ENCODE data around the gene CCNF. TPM values are rescaled to one million over a fixed set of nuclear protein-coding genes. Genes with fewer than 3 reads are reported as not detected.

CCNF gene
- total RNA-seq, 1 donor from 2014 or later, result 10.8 TPM

- DNase-seq, result no peak
Observed at GRCh38 chr16:2507052-2507659, 77.9 kb downstream of the CCNF start.

DNA sequence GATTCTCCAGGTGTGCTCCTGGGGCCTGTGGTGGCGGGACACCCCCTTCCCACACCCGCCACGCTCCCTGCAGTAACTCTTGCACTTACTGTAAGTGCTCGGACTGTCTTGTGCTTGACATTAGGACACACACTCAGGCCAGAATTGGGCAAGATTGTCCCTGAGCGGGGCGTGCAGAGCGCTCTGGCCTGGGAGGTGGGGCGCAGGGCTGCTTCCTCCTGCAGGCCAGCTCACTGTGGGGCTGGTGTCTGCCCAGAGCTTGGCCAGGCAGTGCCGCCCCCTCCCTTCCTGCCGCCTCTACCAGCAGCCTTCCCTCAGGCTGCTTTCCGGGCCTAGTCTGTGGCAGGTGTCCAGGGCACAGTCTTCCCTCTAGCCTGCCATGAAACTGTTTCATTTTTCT is 78.4 kb downstream of the CCNF start:
- no peak for DNase-seq

Small RNA genes within 50 kb of the gene (small RNA-seq; reads per million reads assigned to genes)
- not detected for gene MIR6768

Other genes starting within 250 kb of the CCNF start
- gene CASKIN1, start 232.8 kb upstream of the CCNF start, total RNA-seq, result 23.6 TPM
- gene MLST8, start 224.0 kb upstream of the CCNF start, total RNA-seq, result 10.5 TPM
- 3.7 TPM for gene BRICD5, start 218.6 kb upstream of the CCNF start, total RNA-seq
- 10.1 TPM for gene PGP, start 214.6 kb upstream of the CCNF start, total RNA-seq
- 27.3 TPM for gene E4F1, start 205.9 kb upstream of the CCNF start, total RNA-seq
- 1.7 TPM for gene DNASE1L2, start 193.0 kb upstream of the CCNF start, total RNA-seq
- 8.1 TPM for gene ECI1, start 177.9 kb upstream of the CCNF start, total RNA-seq
- gene RNPS1, start 161.3 kb upstream of the CCNF start, total RNA-seq, result 66.8 TPM
- 34.8 TPM for gene ABCA3, start 88.7 kb upstream of the CCNF start, total RNA-seq
- 8.4 TPM for gene TEDC2, start 30.7 kb downstream of the CCNF start, total RNA-seq
- 5.8 TPM for gene NTN3, start 41.9 kb downstream of the CCNF start, total RNA-seq
- 22.3 TPM for gene TBC1D24, start 45.7 kb downstream of the CCNF start, total RNA-seq
- gene ATP6V0C, start 84.5 kb downstream of the CCNF start, total RNA-seq, result 11.7 TPM
- 12.9 TPM for gene AMDHD2, start 90.9 kb downstream of the CCNF start, total RNA-seq
- gene CEMP1, start 102.0 kb downstream of the CCNF start, total RNA-seq, result 0.16 TPM
- 30.9 TPM for gene PDPK1, start 108.6 kb downstream of the CCNF start, total RNA-seq